ENCODE results near the gene KRT85.

DNA sequence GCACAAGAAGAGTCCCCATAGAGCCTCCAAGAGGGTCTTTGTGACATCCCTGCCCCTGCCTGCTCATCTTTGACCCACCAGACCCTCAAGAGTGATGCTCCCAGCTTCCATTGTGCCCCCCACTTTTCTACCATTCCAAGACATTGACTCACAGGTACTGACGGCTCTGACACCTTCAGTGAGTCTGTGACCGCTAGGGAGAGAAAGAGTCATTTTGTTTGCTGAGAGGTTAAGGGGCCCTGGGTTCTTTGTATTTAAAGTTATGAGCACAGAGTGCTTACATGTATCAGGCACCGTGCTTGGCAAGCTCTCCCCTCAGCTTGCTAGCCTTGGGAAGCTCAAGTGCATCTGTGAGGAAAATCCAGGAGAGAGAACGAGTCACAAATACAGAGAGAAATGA lies 45.9 kb upstream of the KRT85 start:
- TF ChIP-seq, protein P1, sequence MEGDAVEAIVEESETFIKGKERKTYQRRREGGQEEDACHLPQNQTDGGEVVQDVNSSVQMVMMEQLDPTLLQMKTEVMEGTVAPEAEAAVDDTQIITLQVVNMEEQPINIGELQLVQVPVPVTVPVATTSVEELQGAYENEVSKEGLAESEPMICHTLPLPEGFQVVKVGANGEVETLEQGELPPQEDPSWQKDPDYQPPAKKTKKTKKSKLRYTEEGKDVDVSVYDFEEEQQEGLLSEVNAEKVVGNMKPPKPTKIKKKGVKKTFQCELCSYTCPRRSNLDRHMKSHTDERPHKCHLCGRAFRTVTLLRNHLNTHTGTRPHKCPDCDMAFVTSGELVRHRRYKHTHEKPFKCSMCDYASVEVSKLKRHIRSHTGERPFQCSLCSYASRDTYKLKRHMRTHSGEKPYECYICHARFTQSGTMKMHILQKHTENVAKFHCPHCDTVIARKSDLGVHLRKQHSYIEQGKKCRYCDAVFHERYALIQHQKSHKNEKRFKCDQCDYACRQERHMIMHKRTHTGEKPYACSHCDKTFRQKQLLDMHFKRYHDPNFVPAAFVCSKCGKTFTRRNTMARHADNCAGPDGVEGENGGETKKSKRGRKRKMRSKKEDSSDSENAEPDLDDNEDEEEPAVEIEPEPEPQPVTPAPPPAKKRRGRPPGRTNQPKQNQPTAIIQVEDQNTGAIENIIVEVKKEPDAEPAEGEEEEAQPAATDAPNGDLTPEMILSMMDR (conservative IDR thresholded peaks at IDR 0.05), result no peak
- TF ChIP-seq EZH2 (IDR thresholded peaks at IDR 0.05; ENCODE audit: low read depth), result no peak

Measured in PC-9 (cell line).